GM18511 (cell line): ENCODE results near the gene HLA-DQB1.
A peak's percentile ranks its signal among the peaks of the same experiment; 100 is the strongest.
"Not testable (repeated sequence)": the region's sequence is repeated elsewhere in the genome, so short reads cannot be mapped to it uniquely, and the experiment has no call there.

ENCODE experiments used
- ATAC-seq: cut with Tn5 transposase; IDR thresholded peaks from one replicate; pipeline ENCODE4 v1.9.1; 2021; ENCODE audit warnings: mild to moderate bottlenecking, moderate library complexity; ENCODE audit not compliant: unreplicated experiment

The HLA-DQB1 gene

DNA sequence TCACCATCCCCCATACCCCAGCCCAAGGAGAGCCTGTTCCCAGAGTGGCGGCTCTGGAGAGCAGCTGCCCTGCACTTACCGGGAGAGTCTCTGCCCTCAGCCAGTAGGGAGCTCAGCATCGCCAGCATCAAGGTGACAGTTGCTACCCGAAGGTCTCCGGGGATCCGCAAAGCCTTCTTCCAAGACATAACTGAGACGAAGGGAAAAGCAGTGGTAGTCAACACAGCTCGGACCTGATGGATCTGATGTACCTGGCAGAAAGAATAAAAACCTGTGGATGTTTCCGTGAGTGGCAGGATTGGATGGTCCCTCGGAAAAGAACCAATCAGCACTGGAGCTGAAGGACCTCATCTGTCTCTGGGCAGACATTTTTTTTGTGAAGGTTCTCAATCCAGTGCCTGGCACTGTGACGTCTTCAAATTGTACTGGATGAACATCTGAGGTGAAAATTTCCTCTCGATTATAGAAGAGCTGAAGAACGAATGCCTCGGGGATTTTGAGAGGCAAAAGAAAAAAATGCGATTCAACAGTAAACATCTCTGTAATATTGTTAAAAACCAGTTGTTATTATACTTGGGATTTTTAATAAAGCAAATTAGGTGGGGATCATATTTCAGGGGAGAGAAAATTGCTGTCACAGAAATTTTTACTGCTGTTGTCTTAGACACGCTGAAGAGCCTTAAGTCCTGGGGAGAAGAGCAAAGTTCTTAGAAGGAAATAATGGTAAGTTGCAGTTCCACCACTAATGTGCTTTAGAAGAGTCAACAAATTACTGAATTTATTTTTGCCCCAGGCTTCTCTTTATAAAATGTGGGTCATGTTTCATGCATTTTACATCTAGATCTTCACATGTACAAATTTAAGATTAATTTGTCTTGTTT, at the start of gene HLA-DQB1:
Gene HLA-DQB1, minus strand, starts transcription at position 238 of the 881 bp plus-strand sequence. Its CDS starts 50 bp downstream, at position 188.
- no peak for ATAC-seq

DNA sequence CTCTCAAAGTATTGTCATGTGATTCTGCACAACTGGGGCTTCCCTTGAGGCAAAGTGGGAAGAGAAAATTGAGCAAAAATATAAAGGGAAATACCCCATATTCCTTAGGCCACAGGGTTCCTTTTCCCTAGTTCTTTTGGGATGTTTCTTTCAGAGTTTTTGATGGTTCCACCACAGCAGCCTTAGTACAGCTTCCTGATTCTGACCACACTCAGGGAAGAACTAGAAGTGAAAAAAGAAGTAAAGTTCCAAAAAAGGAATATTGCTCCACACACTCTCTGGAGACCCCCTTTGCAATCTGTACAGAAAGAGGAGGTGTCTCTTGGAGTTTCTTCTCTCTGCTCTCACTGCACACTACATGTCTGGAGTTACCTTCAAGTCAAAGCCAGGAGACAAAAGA, 46.8 kb upstream of the HLA-DQB1 start:
- no peak for ATAC-seq

DNA sequence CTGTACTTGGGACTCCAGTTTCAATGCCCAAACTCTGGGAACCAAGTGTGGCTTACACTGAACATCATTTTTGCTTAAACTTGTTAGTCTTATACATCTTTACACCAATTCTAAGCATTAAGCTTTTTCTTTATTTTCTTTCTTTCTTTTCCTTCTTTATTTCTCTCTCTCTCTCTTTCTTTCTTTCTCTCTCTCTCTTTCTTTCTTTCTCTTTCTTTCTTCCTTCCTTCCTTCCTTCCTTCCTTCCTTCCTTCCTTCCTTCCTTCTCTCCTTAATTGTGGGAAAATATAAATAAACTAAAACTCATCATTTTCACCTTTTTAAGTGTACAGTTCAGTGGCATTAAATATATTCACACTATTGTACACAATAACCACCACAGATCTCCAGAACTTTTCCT, 43.2 kb upstream of the HLA-DQB1 start:
- no peak for ATAC-seq

DNA sequence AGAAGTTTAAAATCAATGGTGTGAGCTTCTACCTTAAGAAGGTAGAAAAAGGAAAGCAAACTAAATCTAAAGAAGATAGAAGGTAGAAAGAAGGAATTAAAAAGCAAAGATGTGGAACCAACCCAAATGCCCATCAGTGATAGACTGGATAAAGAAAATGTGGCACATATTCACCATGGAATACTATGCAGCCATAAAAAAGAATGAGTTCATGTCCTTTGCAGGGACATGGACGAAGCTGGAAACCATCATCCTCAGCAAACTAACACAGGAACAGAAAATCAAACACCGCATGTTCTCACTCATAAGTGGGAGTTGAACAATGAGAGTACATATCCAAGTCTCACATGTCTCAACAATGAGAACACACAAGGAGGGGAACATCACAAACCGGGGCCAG, 38.7 kb upstream of the HLA-DQB1 start:
- not testable (repeated sequence) for ATAC-seq

DNA sequence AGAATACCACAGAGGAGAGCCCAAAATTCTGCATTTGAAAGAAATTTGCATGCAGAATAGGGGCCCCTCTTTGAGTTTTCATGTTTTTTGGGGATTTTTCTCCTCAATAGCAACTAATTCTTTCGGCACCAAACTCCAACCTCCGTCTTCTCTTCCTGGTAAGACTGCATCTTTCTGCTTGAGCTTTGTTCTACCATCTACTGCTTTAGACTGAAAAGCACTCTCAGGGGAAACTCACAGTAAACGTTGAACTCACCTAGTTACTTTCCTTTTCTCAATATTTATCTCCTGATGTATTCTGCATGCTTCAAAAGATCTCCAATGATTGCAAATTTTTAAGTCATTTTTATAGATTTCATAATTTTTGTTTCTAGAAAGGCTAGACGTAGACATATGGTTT, 36.9 kb upstream of the HLA-DQB1 start:
- ATAC-seq = no peak

DNA sequence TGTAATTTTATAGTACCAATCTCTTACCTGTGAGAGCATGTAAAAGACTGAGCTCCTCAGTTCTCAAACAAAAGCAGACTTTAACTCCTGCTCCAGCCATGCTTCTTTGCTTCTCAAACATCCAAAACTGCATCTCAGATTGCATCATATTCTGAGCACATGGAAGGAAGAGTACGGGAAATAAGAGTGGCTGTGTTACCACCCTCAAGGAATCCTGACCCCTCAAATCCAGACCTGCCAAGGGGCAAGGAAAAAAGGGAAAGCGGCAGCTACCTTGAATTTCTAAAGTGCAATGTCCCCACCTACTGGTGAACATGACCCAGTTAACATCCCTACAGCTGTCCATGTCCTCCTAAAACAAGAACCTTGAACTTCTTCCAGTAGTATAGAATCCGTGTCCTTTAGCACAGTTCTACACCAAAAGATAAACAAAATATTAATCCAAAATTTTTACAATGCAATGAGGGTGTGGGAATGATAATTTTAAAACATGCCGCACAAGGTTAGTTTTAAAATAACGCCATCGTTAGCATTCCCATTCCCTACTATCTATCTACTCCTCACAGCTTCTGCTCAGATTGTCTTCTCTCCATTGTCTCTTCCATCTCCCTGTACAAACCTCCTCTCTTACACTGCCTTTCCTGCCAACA, 34.1 kb upstream of the HLA-DQB1 start:
- ATAC-seq = no peak

DNA sequence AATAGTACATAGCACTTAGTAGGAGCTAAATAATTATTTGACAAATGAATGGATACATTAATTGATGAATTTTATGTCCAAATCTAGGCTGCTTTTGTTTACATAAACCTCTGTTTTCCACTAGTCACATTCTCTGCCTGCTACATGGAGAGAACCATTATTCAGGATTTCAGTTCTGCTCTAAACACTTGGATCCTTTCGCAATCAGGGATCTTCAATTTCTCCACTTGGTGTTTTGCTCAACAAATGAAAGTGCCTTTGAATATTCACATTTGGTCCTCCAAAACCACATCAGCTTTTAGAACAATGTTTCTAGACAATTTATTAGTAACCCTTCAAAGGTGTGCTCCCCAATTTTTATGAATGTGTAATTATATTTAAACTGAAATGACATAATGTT, 30.6 kb upstream of the HLA-DQB1 start:
- ATAC-seq = no peak

DNA sequence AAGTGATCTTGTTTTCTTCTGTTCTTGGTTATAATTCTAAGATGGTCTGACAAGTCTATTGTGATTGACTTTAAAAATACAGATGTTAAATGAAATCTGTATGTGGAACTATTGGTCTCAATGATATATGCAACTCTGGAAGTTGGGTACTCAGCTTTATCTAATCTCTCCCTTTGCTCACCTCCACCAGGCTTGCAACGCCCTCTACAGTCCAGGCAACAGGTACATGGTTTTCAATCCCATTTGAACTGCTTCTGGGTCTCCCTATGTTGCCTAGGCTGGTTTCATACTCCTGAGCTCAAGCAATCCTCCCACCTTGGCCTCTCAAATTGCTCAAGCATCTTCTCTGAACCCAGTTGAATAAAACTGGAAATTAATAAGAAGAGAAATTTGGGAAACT, 25.6 kb upstream of the HLA-DQB1 start:
- ATAC-seq = no peak

DNA sequence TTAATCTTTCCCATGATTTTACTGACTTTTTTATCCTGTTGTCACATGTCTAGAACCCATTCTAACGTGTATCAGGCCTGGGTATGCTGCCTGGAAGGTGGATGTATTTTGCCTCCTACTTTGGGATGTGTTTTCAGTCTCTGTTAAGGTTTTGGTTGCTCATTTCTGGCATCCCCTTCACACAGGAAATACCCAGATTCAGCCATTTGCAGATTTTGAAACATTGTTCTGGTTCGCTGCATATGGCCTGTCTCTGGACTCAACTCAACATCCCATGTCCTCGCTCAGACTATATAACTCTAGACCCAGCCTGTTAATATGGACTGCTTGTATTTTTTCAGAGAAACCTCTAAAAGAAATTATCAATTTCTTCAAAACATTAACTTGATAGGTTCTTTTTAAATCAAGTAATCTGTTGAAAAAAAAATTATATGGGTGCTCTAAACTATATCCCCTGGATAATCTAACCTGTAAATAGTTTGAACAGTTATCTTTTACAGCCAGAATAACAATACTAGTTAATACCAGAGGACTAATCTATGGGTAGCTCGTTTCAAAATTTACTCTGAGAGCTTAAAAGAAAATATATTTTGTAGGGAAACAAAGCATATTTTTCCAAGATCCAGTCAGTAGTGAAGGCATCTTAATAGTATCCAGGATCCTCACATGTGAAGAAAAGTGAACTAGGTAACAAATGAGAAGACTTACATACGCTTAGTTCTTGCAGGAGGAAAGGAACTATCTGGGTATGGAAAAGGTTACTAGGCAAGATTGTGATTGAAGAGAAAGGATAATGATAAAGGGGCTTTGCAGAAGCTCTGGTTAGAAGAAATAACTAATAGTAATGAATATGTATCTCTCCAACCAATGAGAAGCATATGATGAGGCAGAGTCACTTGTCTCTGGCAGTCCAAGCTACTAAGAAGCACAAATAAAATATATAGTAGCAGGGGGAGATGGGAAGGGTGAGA, 23.4 kb upstream of the HLA-DQB1 start:
- no peak for ATAC-seq

DNA sequence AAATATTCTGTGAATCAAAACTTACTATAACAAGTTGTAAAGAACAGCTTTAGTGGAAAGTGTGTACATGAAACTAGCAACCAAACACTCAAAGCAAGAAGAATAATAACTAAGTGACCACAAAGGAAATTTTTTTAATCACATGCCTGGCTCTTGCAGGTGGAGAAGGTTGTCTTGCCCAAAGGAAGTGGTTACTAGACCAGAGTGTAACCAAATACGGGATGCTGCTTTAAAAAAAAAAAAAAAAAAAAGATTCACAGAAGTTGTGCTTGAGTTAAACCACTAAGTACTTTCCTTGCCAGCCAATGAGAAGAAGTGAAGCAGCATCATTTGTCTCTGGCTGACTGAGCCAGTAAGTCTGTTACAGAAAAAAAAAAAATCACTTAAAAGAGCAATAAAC, 19.1 kb upstream of the HLA-DQB1 start:
- peak; percentile 81 for ATAC-seq

DNA sequence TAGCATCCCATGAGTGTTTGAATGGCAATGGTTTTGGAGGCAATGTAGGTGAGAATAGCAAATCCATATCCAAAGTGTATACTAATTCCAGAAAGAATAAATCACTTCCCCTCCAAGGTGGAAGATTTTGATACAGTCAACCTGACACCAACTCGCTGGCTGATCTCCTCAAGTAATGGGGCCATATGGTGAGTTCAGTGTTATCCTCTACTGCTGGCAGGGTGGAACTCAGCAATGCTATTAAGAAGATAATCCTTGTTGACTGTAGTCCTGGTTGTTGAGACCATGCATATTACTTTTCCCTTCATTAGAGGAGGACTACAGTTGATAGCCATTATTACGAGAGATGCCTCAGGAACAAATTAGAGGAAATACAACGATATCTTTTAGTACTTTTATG, 17.8 kb upstream of the HLA-DQB1 start:
- ATAC-seq = no peak

DNA sequence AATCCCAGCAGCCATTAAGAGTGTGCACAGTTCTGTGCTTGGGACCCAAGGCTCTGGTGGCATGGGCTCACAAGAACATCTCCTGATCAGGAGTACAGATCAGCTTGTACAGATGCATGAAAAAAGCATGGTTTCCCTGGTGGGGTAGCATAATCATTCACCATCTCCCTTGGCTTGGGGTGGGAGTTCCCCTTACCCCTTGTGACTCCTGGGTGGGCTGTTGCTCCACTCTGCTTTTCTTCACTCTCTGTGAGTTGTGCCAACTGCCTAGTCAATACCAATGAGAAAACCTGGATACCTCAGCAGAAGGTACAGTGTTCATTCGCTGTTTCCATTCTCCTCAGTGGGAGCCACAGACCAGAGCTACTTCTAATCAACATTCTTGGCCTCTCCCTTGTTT, 13.6 kb upstream of the HLA-DQB1 start:
- ATAC-seq = no peak

DNA sequence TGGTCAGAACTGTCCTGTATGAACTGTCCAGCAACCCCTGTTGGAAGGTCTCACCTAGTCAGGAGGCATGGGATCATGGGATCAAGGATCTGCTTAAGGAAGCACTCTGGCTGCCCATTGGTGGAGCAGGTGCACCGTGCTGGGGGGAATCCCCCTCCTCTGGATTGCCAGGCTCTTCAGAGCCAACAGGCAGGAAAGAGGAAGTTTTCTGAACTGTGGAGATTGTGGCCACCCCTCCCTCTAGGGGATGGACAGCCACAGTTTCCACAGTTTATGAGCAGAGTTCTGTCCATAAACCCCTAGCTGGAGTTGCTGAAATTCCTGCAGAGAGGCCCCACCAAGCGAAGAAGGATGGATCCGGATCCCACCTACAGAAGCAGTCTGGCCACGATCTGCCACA, 13.0 kb upstream of the HLA-DQB1 start:
- no peak for ATAC-seq

DNA sequence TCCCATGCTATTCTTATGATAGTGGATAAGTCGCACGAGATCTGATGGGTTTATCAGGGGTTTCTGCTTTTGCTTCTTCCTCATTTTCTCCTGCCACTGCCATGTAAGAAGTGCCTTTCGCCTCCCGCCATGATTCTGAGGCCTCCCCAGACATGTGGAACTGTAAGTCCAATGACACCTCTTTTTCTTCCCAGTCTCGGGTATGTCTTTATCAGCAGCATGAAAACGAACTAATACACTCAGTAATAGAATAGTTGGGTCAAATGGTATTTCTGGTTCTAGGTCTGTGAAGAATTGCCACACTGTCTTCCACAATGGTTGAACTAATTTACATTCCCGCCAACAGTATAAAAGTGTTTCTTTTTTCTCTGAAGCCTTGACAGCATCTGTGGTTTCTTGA, 7.7 kb upstream of the HLA-DQB1 start:
- ATAC-seq = not testable (repeated sequence)

DNA sequence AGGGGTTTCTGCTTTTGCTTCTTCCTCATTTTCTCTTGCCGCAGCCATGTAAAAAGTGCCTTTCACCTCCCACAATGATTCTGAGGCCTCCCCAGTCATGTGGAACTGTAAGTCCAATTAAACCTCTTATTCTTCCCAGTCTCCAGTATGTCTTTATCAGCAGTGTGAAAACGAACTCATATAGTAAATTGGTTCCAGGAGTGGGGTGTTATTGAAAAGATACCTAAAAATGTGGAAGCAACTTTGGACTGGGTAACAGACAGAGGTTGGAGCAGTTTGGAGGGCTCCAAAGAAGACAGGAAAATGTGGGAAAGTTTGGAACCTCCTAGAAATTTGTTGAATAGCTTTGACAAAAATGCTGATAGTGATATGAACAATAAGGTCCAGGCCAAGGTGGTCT, 5.5 kb upstream of the HLA-DQB1 start:
- ATAC-seq = not testable (repeated sequence)

DNA sequence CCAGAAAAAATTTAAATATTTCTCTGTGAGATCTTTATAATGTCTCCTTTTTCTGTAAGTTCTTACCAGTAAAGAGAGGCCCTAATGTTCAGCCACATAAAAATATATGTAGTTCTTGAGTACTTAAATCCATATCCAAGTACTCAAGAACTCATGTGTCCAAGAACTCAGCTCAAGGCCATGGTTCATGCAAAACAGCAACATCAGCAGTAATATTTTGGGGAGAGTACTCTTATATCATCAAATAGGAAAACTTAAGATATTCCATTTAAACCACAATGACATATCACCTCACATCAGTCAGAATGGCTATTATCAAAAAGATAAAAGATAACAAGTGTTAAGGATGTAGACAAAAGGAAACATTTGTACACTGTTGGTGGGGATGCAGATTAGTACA, 3.4 kb upstream of the HLA-DQB1 start:
- ATAC-seq = no peak

DNA sequence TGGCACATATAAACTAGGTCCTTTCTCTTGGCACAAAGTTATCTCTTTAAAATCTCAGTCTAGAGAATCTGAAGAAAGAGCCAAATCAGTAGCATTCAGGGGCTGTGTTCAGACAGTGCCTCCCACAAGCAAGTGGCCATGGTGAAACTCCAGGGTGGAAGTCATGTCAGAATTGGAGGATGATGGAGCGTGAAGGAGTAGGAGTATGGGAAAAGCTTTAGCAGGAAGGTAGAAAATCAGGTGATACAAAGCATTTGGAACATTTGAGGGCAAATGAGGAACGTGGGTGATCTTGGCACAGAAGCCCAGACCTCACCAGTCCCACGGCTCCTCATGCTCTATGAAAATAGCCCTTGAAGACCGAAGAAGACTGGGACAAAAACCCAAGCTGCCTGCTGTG, 2.8 kb upstream of the HLA-DQB1 start:
- no peak for ATAC-seq

DNA sequence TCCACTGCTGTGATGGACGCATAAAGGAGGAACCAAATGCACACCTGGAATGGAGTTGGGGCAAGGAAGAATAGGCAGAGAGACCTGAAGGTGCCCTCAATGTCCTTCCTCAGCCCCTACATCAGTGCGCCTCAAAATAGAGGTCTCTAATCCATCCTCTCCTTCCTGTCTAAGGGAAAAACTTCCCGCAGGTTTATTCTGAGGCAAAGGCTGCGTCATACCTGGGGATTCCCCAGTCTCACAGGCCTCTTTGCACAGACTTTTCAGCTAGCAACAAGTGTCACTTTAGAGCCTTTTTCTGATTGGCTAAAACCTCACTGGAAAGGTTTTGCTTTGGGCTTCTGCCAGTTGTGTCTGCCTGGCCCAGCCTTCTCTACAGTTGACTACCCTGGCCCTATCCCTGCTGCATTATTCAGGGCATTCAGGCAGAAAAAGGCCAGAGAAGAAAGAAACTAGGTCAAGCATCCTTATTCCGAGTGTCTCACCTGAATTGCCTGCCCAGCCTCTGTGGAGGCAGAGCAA, 1.8 kb upstream of the HLA-DQB1 start:
- ATAC-seq = peak; percentile 74

DNA sequence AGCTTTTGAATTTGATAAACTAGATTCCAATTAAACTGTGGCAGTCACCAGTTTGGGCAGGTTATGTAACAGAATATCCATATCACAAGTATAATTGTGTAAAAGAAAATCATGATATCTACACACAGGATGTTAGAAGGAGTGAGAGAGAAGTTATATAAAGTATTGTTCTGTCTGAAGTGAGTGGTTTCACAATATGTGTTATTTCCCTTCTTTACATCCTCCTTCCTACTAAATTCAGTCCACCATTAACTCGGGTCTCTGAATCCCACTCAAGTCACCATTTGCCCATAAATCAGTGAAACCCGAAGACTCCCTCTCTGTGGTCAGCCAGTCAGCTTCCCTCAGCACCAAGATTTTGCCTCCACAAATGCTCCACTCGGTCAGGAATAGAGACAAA, 796 bp downstream of the HLA-DQB1 start:
- ATAC-seq = no peak

DNA sequence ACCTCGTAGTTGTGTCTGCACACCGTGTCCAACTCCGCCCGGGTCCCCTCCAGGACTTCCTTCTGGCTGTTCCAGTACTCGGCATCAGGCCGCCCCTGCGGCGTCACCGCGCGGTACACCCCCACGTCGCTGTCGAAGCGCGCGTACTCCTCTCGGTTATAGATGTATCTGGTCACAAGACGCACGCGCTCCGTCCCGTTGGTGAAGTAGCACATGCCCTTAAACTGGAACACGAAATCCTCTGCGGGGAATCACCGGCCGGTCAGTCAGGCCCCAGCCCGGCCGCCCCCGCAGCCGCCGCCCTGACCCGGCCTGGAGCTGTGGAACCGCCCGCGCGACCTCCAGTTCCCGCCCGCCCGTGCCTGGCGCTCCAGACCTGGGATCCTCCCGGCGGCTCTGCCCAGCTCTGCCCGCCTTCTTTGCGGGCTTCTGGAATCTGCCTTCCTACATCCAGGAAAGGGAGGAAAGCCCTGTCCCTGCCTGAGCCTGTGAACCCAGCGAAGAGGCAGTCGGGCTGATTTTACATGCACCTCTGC, 1.6 kb downstream of the HLA-DQB1 start:
- ATAC-seq = no peak

DNA sequence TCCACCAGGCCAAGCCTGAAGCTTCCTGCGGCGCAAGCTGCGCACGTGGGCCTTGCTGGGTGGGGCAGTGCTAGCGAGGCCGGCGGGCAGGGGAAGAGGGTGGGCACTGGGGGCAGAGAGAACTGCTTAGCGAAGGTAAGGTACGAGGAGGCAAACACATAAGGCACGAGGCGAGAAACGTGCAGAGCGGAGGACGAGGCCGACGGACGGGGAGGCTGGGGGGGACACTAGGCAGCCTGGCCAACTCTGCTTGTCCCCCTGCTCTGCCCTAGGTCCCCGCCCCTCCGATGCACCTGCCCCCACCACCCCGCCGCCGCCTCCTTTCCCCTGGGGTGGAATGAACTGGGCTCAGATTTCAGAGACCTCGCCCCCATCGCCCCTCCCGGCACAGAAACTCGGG, 2.1 kb downstream of the HLA-DQB1 start:
- no peak for ATAC-seq
